Endodermal cell (in vitro differentiated cells): ENCODE data around the gene MARCHF11. TPM values are rescaled to one million over a fixed set of nuclear protein-coding genes. Genes with fewer than 3 reads are reported as not detected.

ENCODE experiments used
- DNase-seq: peaks from one replicate; pipeline ENCODE4 v3.0.0-alpha.2; 2017
- H3K27ac ChIP-seq: 2 replicates; pipeline ENCODE4 v1.5.1; 2013; ENCODE audit warnings: mild to moderate bottlenecking, low read depth, low read length, moderate library complexity
- H3K27me3 ChIP-seq: 2 replicates; pipeline ENCODE4 v1.6.1; 2013; ENCODE audit warnings: mild to moderate bottlenecking, low read length, moderate library complexity; ENCODE audit not compliant: insufficient read depth, control insufficient read depth, poor library complexity, severe bottlenecking
- H3K36me3 ChIP-seq: 2 replicates; pipeline ENCODE4 v1.7.0; 2013; ENCODE audit warnings: mild to moderate bottlenecking, low read length, moderate library complexity; ENCODE audit not compliant: control insufficient read depth, insufficient read depth
- H3K4me1 ChIP-seq: one replicate; pipeline ENCODE4 v1.7.0; 2013; ENCODE audit warnings: low read length; ENCODE audit not compliant: control insufficient read depth, insufficient read depth
- H3K4me3 ChIP-seq: 2 replicates; pipeline ENCODE4 v1.5.1; 2013; ENCODE audit warnings: mild to moderate bottlenecking, low read length, moderate library complexity
- H3K9ac ChIP-seq: 2 replicates; pipeline ENCODE4 v1.6.1; 2013; ENCODE audit warnings: mild to moderate bottlenecking, low read length, moderate library complexity; ENCODE audit not compliant: poor library complexity, severe bottlenecking; ENCODE audit errors: extremely low read depth
- H3K9me3 ChIP-seq: 2 replicates; pipeline ENCODE4 v1.6.1; 2013; ENCODE audit warnings: mild to moderate bottlenecking, low read length, moderate library complexity; ENCODE audit not compliant: control insufficient read depth
- H3K27ac Mint-ChIP-seq: 2 replicates; pipeline ENCODE4 v1.8.0; 2020; ENCODE audit warnings: mixed read lengths
- H3K27me3 Mint-ChIP-seq: 2 replicates; pipeline ENCODE4 v1.8.0; 2021; ENCODE audit warnings: mild to moderate bottlenecking, mixed read lengths; ENCODE audit not compliant: insufficient read depth
- H3K36me3 Mint-ChIP-seq: 2 replicates; pipeline ENCODE4 v1.8.0; 2020; ENCODE audit warnings: low read depth, mixed read lengths
- H3K4me1 Mint-ChIP-seq: 2 replicates; pipeline ENCODE4 v1.8.0; 2020; ENCODE audit warnings: mixed read lengths
- H3K4me3 Mint-ChIP-seq: 2 replicates; pipeline ENCODE4 v1.8.0; 2020; ENCODE audit warnings: mild to moderate bottlenecking, moderate library complexity, mixed read lengths
- H3K9me3 Mint-ChIP-seq: 2 replicates; pipeline ENCODE4 v1.8.0; 2020; ENCODE audit warnings: mild to moderate bottlenecking, mixed read lengths
- CTCF ChIP-seq: fragments of 200-600 bp; sonication (generic); conservative IDR thresholded peaks from 2 replicates; pipeline ENCODE4 v1.5.0; 2021; ENCODE audit warnings: antibody characterized with exemption, mild to moderate bottlenecking
- WGBS, 2 experiments: methylation state at CpG; one replicate each; pipeline versions ENCODE4 v1.1.5 to v1.1.7; 2013; ENCODE audit warnings: missing lambda C conversion rate in 2 of 2, mixed read lengths in 1 of 2; ENCODE audit not compliant: insufficient coverage in 1 of 2, insufficient read length in 1 of 2; 5-methylcytosine and 5-hydroxymethylcytosine counted together
- total RNA-seq, 2 donors: library from RNA; stranded (reverse); fragmentation: NEBNext Ultra II Directional in 1 of 2; extraction: Animal tissue kit (Norgen Biotek cat#: 25700) in 1 of 2; gene quantifications; 2 replicates in 1 of 2; 3 replicates in 1 of 2; pipeline ENCODE4 v1.2.1, GENCODE V29; 2021

MARCHF11 gene
- total RNA-seq, 2 donors from 2014 or later = 19.0 to 19.9 TPM

- H3K4me1 Mint-ChIP-seq = peaks cover 29% of the 10 kb centered on the region
- no peak for DNase-seq
- no peak overlapping the region for H3K27ac Mint-ChIP-seq
- peaks cover 22% of the 10 kb centered on the region for H3K36me3 Mint-ChIP-seq
- no peak overlapping the region for H3K27ac ChIP-seq
- H3K9ac ChIP-seq = no peak overlapping the region
- H3K9me3 Mint-ChIP-seq = peaks cover 10% of the 10 kb centered on the region
- H3K4me1 ChIP-seq = peaks cover 9% of the 10 kb centered on the region
- 93 to 100% methylated on average over 4 to 5 of the region's 5 CpGs for WGBS, 2 experiments
- H3K27me3 ChIP-seq = no peaks in the 10 kb centered on the region
- no peak overlapping the region for H3K4me3 ChIP-seq
- TF ChIP-seq CTCF = no peak
- H3K4me3 Mint-ChIP-seq = no peak overlapping the region
- H3K9me3 ChIP-seq = peaks cover 20% of the 10 kb centered on the region
- peaks cover 5% of the 10 kb centered on the region for H3K36me3 ChIP-seq
- no peaks in the 10 kb centered on the region for H3K27me3 Mint-ChIP-seq
These were observed 47.7 kb downstream of the MARCHF11 start for GRCh38 chr5:16131878-16132277.

- peaks cover 14% of the 10 kb centered on the region for H3K36me3 ChIP-seq
- no peaks in the 10 kb centered on the region for H3K27me3 ChIP-seq
- no peak overlapping the region for H3K27ac Mint-ChIP-seq
- no peak for TF ChIP-seq CTCF
- H3K9me3 ChIP-seq = peaks cover 9% of the 10 kb centered on the region
- H3K9ac ChIP-seq = no peak overlapping the region
- peaks cover 8% of the 10 kb centered on the region for H3K9me3 Mint-ChIP-seq
- H3K4me1 ChIP-seq = peaks cover 9% of the 10 kb centered on the region
- DNase-seq = no peak
- WGBS, 2 experiments = 93 to 95% methylated on average over 4 to 5 of the region's 5 CpGs
- H3K4me3 Mint-ChIP-seq = no peak overlapping the region
- no peak overlapping the region for H3K27ac ChIP-seq
- H3K27me3 Mint-ChIP-seq = no peaks in the 10 kb centered on the region
- H3K36me3 Mint-ChIP-seq = peaks cover 21% of the 10 kb centered on the region
- peaks cover 20% of the 10 kb centered on the region for H3K4me1 Mint-ChIP-seq
- no peak overlapping the region for H3K4me3 ChIP-seq
These were observed 50.6 kb downstream of the MARCHF11 start for GRCh38 chr5:16128944-16129343.

GRCh38 chr5:16127865-16128544 is 51.6 kb downstream of the MARCHF11 start:
- Histone ChIP-seq H3K9ac (no peak overlapping the region), H3K36me3 (peaks cover 20% of the 10 kb centered on the region), H3K4me1 (peaks cover 9% of the 10 kb centered on the region), H3K27me3 (no peaks in the 10 kb centered on the region), H3K9me3 (no peaks in the 10 kb centered on the region), H3K4me3 (no peak overlapping the region), H3K27ac (no peak overlapping the region)
- DNase-seq = no peak
- no peaks in the 10 kb centered on the region for H3K27me3 Mint-ChIP-seq
- TF ChIP-seq CTCF = no peak
- no peak overlapping the region for H3K27ac Mint-ChIP-seq
- H3K9me3 Mint-ChIP-seq = no peaks in the 10 kb centered on the region
- peaks cover 20% of the 10 kb centered on the region for H3K4me1 Mint-ChIP-seq
- WGBS, 2 experiments = 88 to 94% methylated on average over 3 to 4 of the region's 4 CpGs
- peaks cover 22% of the 10 kb centered on the region for H3K36me3 Mint-ChIP-seq
- no peak overlapping the region for H3K4me3 Mint-ChIP-seq
